GM12878 (cell line): ENCODE data around the gene OR1J2. TPM values are rescaled to one million over a fixed set of nuclear protein-coding genes. Genes with fewer than 3 reads are reported as not detected.

Source experiments
- ATAC-seq: fragments of 200-7000 bp; cut with Tn5 transposase; 3 replicates; pipeline ENCODE4 v1.9.1; 2020; ENCODE audit warnings: mild to moderate bottlenecking, moderate library complexity
- BruUV-seq: library from RNA; stranded (reverse); fragments of 400-500 nt; replicated peaks from 2 replicates; lab custom pipeline; 2021; lab: Mats Ljungman, UMichigan
- CTCF ChIA-PET: fragments of 300-600 bp; sonication (Branson Sonifier 250); formaldehyde crosslinking; extraction: SDS; loops from one replicate; lab custom pipeline; 2021; ENCODE audit warnings: inconsistent platforms; lab: Yijun Ruan, JAX
- POLR2A ChIA-PET: fragments of 350-600 bp; formaldehyde crosslinking; extraction: SDS; loops from one replicate; lab custom pipeline; 2021; ENCODE audit warnings: inconsistent platforms; lab: Charles Lee
- RAD21 ChIA-PET: fragments of 300-600 bp; sonication (Branson Sonifier 250); formaldehyde crosslinking; loops from one replicate; lab custom pipeline; 2023; ENCODE audit warnings: antibody characterized with exemption; ENCODE audit not compliant: unreplicated experiment; lab: Charles Lee
- SMC1A ChIA-PET: fragments of 300-600 bp; sonication (Branson Sonifier 250); formaldehyde crosslinking; loops from one replicate; lab custom pipeline; 2023; ENCODE audit not compliant: unreplicated experiment, uncharacterized antibody; lab: Charles Lee
- DNase-seq: peaks from one replicate; pipeline ENCODE4 v3.0.0-alpha.2; 2011; ENCODE audit warnings: low read depth, low spot score
- FAIRE-seq: peaks from 3 replicates; lab custom pipeline; 2011; peaks lifted over from hg19 to GRCh38; lab: Jason Lieb, UNC
- H2AFZ ChIP-seq: 2 replicates; pipeline ENCODE4 v1.6.0; 2011; ENCODE audit warnings: low read depth, low read length, control low read depth; ENCODE audit not compliant: control insufficient read depth
- H3K27ac ChIP-seq: 2 replicates; pipeline ENCODE4 v1.5.1; 2011; ENCODE audit warnings: control low read depth; ENCODE audit not compliant: control insufficient read depth, insufficient read depth
- H3K27me3 ChIP-seq, 2 experiments: replicated peaks in 1 of 2; 2 replicates each; pipeline versions ENCODE4 v1.6.0 to v1.6.1; 2011; ENCODE audit warnings: low read length in 1 of 2; ENCODE audit not compliant: control insufficient read depth in 2 of 2, insufficient read depth in 2 of 2
- H3K36me3 ChIP-seq, 2 experiments: 2 replicates each; pipeline ENCODE4 v1.5.1; 2011; ENCODE audit warnings: low read length in 1 of 2; ENCODE audit not compliant: control insufficient read depth in 2 of 2, insufficient read depth in 2 of 2
- H3K4me1 ChIP-seq: 2 replicates; pipeline ENCODE4 v1.6.1; 2011; ENCODE audit warnings: mild to moderate bottlenecking, low read length, moderate library complexity, mixed read lengths; ENCODE audit not compliant: control insufficient read depth, insufficient read depth
- H3K4me2 ChIP-seq: 2 replicates; pipeline ENCODE4 v1.6.0; 2011; ENCODE audit warnings: control low read depth; ENCODE audit not compliant: control insufficient read depth, insufficient read depth
- H3K4me3 ChIP-seq: fragments of 200-600 bp; sonication (generic); 2 replicates; pipeline ENCODE4 v1.5.1; 2016
- H3K79me2 ChIP-seq: 2 replicates; pipeline ENCODE4 v1.6.0; 2011; ENCODE audit warnings: low read length; ENCODE audit not compliant: control insufficient read depth, insufficient read depth
- H3K9ac ChIP-seq: 2 replicates; pipeline ENCODE4 v1.8.0; 2011; ENCODE audit warnings: low read length, control low read depth, mixed read lengths; ENCODE audit not compliant: control insufficient read depth, insufficient read depth
- H3K9me3 ChIP-seq: replicated peaks from 3 replicates; pipeline ENCODE4 v1.5.1; 2011; ENCODE audit warnings: mild to moderate bottlenecking, low read length; ENCODE audit not compliant: control insufficient read depth, insufficient read depth
- H4K20me1 ChIP-seq: 2 replicates; pipeline ENCODE4 v1.6.0; 2011; ENCODE audit not compliant: control insufficient read depth, insufficient read depth
- BCLAF1 ChIP-seq: fragments of 450-650 bp; IDR thresholded peaks from 2 replicates; pipeline ENCODE4 v1.6.1; 2017; ENCODE audit warnings: antibody characterized with exemption, mild to moderate bottlenecking, moderate library complexity
- FOXK2 ChIP-seq: fragments of 450-650 bp; IDR thresholded peaks from 2 replicates; pipeline ENCODE4 v1.6.1; 2017; ENCODE audit warnings: mild to moderate bottlenecking, moderate library complexity
- MEF2B ChIP-seq: fragments of 450-650 bp; IDR thresholded peaks from 2 replicates; pipeline ENCODE4 v1.6.1; 2018; ENCODE audit warnings: mild to moderate bottlenecking, moderate library complexity; ENCODE audit not compliant: partially characterized antibody, poor library complexity, severe bottlenecking
- MLLT1 ChIP-seq: fragments of 450-650 bp; IDR thresholded peaks from 2 replicates; pipeline ENCODE4 v1.6.1; 2016; ENCODE audit warnings: mild to moderate bottlenecking
- MTA2 ChIP-seq: fragments of 450-650 bp; IDR thresholded peaks from 2 replicates; pipeline ENCODE4 v1.6.1; 2016; ENCODE audit warnings: low read depth, mild to moderate bottlenecking, moderate library complexity
- MTA3 ChIP-seq: IDR thresholded peaks from 2 replicates; pipeline ENCODE4 v1.6.1; 2012; ENCODE audit warnings: low read length, inconsistent platforms, borderline replicate concordance
- NBN ChIP-seq: fragments of 450-650 bp; IDR thresholded peaks from 2 replicates; pipeline ENCODE4 v1.6.1; 2016
- PAX5 ChIP-seq: IDR thresholded peaks from 2 replicates; pipeline ENCODE4 v1.6.1; 2011; ENCODE audit warnings: low read depth, low read length, borderline replicate concordance
- RELA ChIP-seq: fragments of 450-650 bp; IDR thresholded peaks from 2 replicates; pipeline ENCODE4 v1.8.0; 2014; ENCODE audit warnings: borderline replicate concordance; ENCODE audit not compliant: partially characterized antibody
- RUNX3 ChIP-seq: IDR thresholded peaks from 2 replicates; pipeline ENCODE4 v1.6.1; 2012; ENCODE audit warnings: low read length, inconsistent platforms
- SMC3 ChIP-seq: IDR thresholded peaks from 2 replicates; pipeline ENCODE4 v1.6.1; 2011; ENCODE audit warnings: low read length, improper control_type of control experiment, borderline replicate concordance
- SREBF1 ChIP-seq: IDR thresholded peaks from 2 replicates; pipeline ENCODE4 v1.6.1; 2012; ENCODE audit warnings: mild to moderate bottlenecking, low read length
- TARDBP ChIP-seq: IDR thresholded peaks from 2 replicates; pipeline ENCODE4 v1.6.1; 2016; ENCODE audit warnings: borderline replicate concordance
- ZNF207 ChIP-seq: fragments of 450-650 bp; IDR thresholded peaks from 2 replicates; pipeline ENCODE4 v1.6.1; 2014; ENCODE audit warnings: antibody characterized with exemption, mild to moderate bottlenecking, borderline replicate concordance
- ZNF24 ChIP-seq: fragments of 450-650 bp; IDR thresholded peaks from 2 replicates; pipeline ENCODE4 v1.6.1; 2017; ENCODE audit warnings: antibody characterized with exemption, mild to moderate bottlenecking
- WGBS: methylation state at CpG from one replicate; pipeline ENCODE4 v1.1.6; 2016; ENCODE audit warnings: low lambda C conversion rate; ENCODE audit not compliant: insufficient replicate concordance, insufficient coverage; ENCODE audit errors: missing lambda C conversion rate; 5-methylcytosine and 5-hydroxymethylcytosine counted together
- in situ Hi-C: fragments of 300-500 bp; cut with MboI; formaldehyde crosslinking; loops from 9 replicates; pipeline ENCODE4 v1.14.3; 2018; ENCODE audit warnings: mixed read lengths
- intact Hi-C: fragments of 100-400 bp; cut with micrococcal nuclease; formaldehyde crosslinking; loops from one replicate; pipeline ENCODE4 v1.14.2; 2022; ENCODE audit not compliant: unreplicated experiment
- polyA plus RNA-seq, 11 experiments: library from polyadenylated mRNA; depleted of rRNA in 4 of 11; unstranded in 6 of 11; stranded (reverse) in 5 of 11; fragments of >200 nt; fragmentation: Nextera tagmentation in 4 of 11; fragmentation: Illumina TruSeq in 1 of 11; extraction: Ambion mirVana in 4 of 11; extraction: Trizol in 1 of 11; gene quantifications; 1 replicate in 1 of 11; 2 replicates in 10 of 11; pipeline versions ENCODE4 v1.2.1 to v1.2.3, GENCODE V29; 2011 to 2016; ENCODE audit warnings: inconsistent platforms in 2 of 11, missing spikeins in 2 of 11, low read depth in 1 of 11
- total RNA-seq, 4 experiments: library from RNA; depleted of rRNA in 3 of 4; stranded (reverse); fragments of >200 nt in 3 of 4; fragmentation: Illumina TruSeq in 1 of 4; extraction: Trizol in 1 of 4; gene quantifications; 2 replicates each; pipeline versions ENCODE4 v1.2.1 to v1.2.3, GENCODE V29; 2013 to 2021

Gene OR1J2
- total and polyA plus RNA-seq, 10 of the 15 experiments (the other 5 are each of a cell fraction or from before 2014, with no cell fraction given), result 0.07 TPM; not detected in 9

- TF ChIP-seq RUNX3 (no peak), MTA3 (no peak), PAX5 (no peak), SREBF1 (no peak), FOXK2 (no peak)
Measured at GRCh38 chr9:122510502-122510901, at the start of gene OR1J2 (continued).

- intact Hi-C loops (loop anchor here (10.0 kb wide), 1 partner anchor 531 kb away; no protein-coding TSS in a partner anchor), in situ Hi-C loops (loop anchor here (5.0 to 10.0 kb wide), 2 partner anchors 348 to 891 kb away; partner anchors contain the start of gene CRB2)
- DNase-seq (peak; percentile 45), ATAC-seq (peak; percentile 97), FAIRE-seq (no peak)
- BruUV-seq, result TSS peak; percentile 75
- RAD21 ChIA-PET, result interaction anchor here (0.6 to 1.6 kb wide), 8 partner anchors 11 to 886 kb away, joined by 3 to 10 read pairs (median 4); partner anchors contain the start of genes MRRF and RBM18
- 11% methylated on average over 10 of the region's 10 CpGs for WGBS
- Histone ChIP-seq H4K20me1 (no peaks in the 10 kb centered on the region), H3K4me2 (peak overlapping the region; percentile 9), H3K27me3 (no peaks in the 10 kb centered on the region; a peak in 1 of 4 replicates), H3K4me3 (peak overlapping the region; percentile 54; the same call in 1 of the 2 replicates), H3K4me1 (no peaks in the 10 kb centered on the region), H3K27ac (peak overlapping the region; percentile 4; the same call in 1 of the 2 replicates), H2AFZ (peak overlapping the region; percentile 72), H3K36me3 (no peaks in the 10 kb centered on the region), H3K9me3 (no peaks in the 10 kb centered on the region), H3K79me2 (no peaks in the 10 kb centered on the region), H3K9ac (no peak overlapping the region)
- POLR2A ChIA-PET, result no interaction called here
- SMC1A ChIA-PET, result interaction anchor here (0.6 to 4.7 kb wide), 6 partner anchors 8 to 365 kb away, joined by 3 to 63 read pairs (median 4); no protein-coding TSS in a partner anchor
- CTCF ChIA-PET, result interaction anchor here (0.6 to 4.2 kb wide), 31 partner anchors 9 to 936 kb away, joined by 3 to 81 read pairs (median 5); partner anchors contain the start of genes OR1J1 and RABGAP1
- peak; percentile 33; the same call in 1 of the 2 replicates for TF ChIP-seq SMC3
- no peak for TF ChIP-seq RELA
- peak; percentile 98 for TF ChIP-seq MEF2B
- TF ChIP-seq MTA2, result 0 out of 2 replicates have a peak, but pooled peaks have one; percentile 23
- 0 out of 2 replicates have a peak, but pooled peaks have one; percentile 48 for TF ChIP-seq NBN
- TF ChIP-seq MLLT1, result no peak
- no peak for TF ChIP-seq BCLAF1
- no peak for TF ChIP-seq ZNF24
- TF ChIP-seq TARDBP, result no peak
- TF ChIP-seq ZNF207, result no peak
Measured at GRCh38 chr9:122463828-122464632, 46.6 kb upstream of the OR1J2 start.
